CD4-positive, alpha-beta memory T cell (primary cell): Measurements from ENCODE around the gene HIF1AN. TPM values are rescaled to one million over a fixed set of nuclear protein-coding genes. Genes with fewer than 3 reads are reported as not detected.

Experiments
- CTCF ChIA-PET: fragments of 350-600 bp; sonication (Branson Sonifier 250); formaldehyde crosslinking; loops from one replicate; lab custom pipeline; 2021; ENCODE audit warnings: inconsistent platforms; ENCODE audit not compliant: partially characterized antibody; lab: Charles Lee
- POLR2A ChIA-PET: fragments of 350-600 bp; sonication (Branson Sonifier 250); formaldehyde crosslinking; loops from one replicate; lab custom pipeline; 2021; ENCODE audit not compliant: partially characterized antibody; lab: Charles Lee
- DNase-seq, 5 donors: peaks; one replicate each; pipeline versions ENCODE4 v3.0.0 to v3.0.0-alpha.2; 2020 to 2022; ENCODE audit warnings: mixed read lengths in 1 of 5
- H3K27ac ChIP-seq: one replicate; pipeline ENCODE4 v1.7.0; 2013; ENCODE audit warnings: low read depth, low read length
- H3K27me3 ChIP-seq: 2 replicates; pipeline ENCODE4 v1.7.0; 2013; ENCODE audit warnings: mild to moderate bottlenecking, low read length, moderate library complexity; ENCODE audit not compliant: insufficient read depth
- H3K36me3 ChIP-seq: 2 replicates; pipeline ENCODE4 v1.7.0; 2013; ENCODE audit warnings: mild to moderate bottlenecking, low read length, moderate library complexity; ENCODE audit not compliant: insufficient read depth
- H3K4me1 ChIP-seq: 2 replicates; pipeline ENCODE4 v1.7.0; 2013; ENCODE audit warnings: mild to moderate bottlenecking, low read length, moderate library complexity; ENCODE audit not compliant: insufficient read depth
- H3K4me3 ChIP-seq, 2 donors: one replicate each; pipeline ENCODE4 v1.7.0; 2013; ENCODE audit warnings: low read length in 2 of 2, mild to moderate bottlenecking in 1 of 2
- H3K9me3 ChIP-seq, 2 donors: one replicate each; pipeline ENCODE4 v1.7.0; 2013; ENCODE audit warnings: low read length in 2 of 2, control low read depth in 1 of 2; ENCODE audit not compliant: control insufficient read depth in 1 of 2
- H3K27ac Mint-ChIP-seq, 7 donors: one replicate each; pipeline ENCODE4 v1.8.0; 2020 to 2021; ENCODE audit warnings: mixed read lengths in 7 of 7, mild to moderate bottlenecking in 6 of 7, inconsistent platforms in 3 of 7, moderate library complexity in 3 of 7
- H3K27me3 Mint-ChIP-seq, 2 donors: one replicate each; pipeline ENCODE4 v1.8.0; 2020 to 2021; ENCODE audit warnings: mixed read lengths in 2 of 2
- H3K36me3 Mint-ChIP-seq, 2 donors: one replicate each; pipeline ENCODE4 v1.8.0; 2020 to 2021; ENCODE audit warnings: mixed read lengths in 2 of 2, inconsistent platforms in 1 of 2, mild to moderate bottlenecking in 1 of 2
- H3K4me1 Mint-ChIP-seq, 4 donors: one replicate each; pipeline ENCODE4 v1.8.0; 2020 to 2021; ENCODE audit warnings: mixed read lengths in 4 of 4, mild to moderate bottlenecking in 1 of 4
- H3K4me3 Mint-ChIP-seq, 8 donors: one replicate each; pipeline ENCODE4 v1.8.0; 2020 to 2021; ENCODE audit warnings: mixed read lengths in 8 of 8, mild to moderate bottlenecking in 7 of 8, moderate library complexity in 6 of 8, inconsistent platforms in 3 of 8
- H3K9me3 Mint-ChIP-seq, 8 donors: one replicate each; pipeline ENCODE4 v1.8.0; 2020 to 2021; ENCODE audit warnings: mixed read lengths in 8 of 8, mild to moderate bottlenecking in 5 of 8, inconsistent platforms in 3 of 8, moderate library complexity in 1 of 8
- intact Hi-C: fragments of 100-400 bp; cut with micrococcal nuclease; formaldehyde crosslinking; loops from one replicate; pipeline ENCODE4 v1.15.1; 2023
- polyA plus RNA-seq, 2 donors: library from polyadenylated mRNA; unstranded; fragments of 300-500 nt; fragmentation: Illumina TruSeq; gene quantifications; one replicate each; pipeline ENCODE4 v1.2.3, GENCODE V29; 2021
- total RNA-seq, 2 experiments: library from RNA; stranded (reverse); gene quantifications; one replicate each; pipeline ENCODE4 v1.2.3, GENCODE V29; 2021

HIF1AN gene
- total and polyA plus RNA-seq, 4 experiments from 2014 or later: 26.8 to 69.8 (median 53.2) TPM

DNA sequence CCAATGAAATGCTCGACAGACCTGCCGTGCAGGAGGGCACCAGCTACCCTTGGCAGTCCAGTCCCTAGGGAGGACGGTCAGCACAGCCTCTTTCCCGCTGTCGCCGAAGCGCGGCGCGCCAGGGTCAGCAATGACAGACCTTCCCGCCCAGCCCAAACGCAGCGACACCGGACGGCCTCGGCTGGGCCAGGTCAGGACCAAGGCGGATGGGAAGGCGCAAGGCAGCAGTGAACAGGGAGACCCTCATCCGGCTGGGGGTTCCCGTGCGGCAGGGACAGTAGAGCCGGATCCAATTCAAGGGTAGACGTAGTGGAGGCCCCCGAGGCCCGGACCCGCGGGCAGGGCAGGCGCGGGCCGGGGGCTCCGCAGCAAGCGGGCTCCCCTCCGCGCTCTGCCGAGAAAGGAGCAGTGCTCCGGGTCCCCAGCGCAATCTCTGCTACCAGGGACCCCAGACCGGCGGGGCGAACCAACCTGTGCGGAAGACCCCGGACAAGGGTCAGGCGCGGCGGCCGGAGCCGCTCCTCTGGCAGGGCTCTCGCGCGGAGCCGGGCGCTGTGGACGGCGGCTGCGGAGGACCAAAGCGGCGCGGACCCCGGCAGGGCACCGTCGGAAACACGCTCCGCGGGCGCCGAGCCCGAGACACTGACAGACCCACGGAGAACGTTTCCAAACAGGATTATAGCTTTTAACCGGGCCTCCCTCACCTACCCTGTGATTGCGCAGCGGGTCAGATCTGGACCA is 16.3 kb upstream of the HIF1AN start, which contains the start of gene SEC31B:
Gene SEC31B (minus strand): TSS at position 551 of the 741 bp plus-strand sequence. CDS start 2,909 bp downstream, outside the sequence.
- no peaks in the 10 kb centered on the region for H3K9me3 ChIP-seq
- peaks cover 24 to 52% of the 10 kb centered on the region in 2 donors for H3K36me3 Mint-ChIP-seq
- H3K27ac ChIP-seq: no peak within 1 kb of the TSS
- intact Hi-C loops: no loop called here
- H3K4me3 Mint-ChIP-seq: no peak within 1 kb of the TSS
- ChIA-PET CTCF (interaction anchor here (0.6 to 7.9 kb wide), 26 partner anchors 8 to 673 kb away, joined by 3 to 133 read pairs (median 6); partner anchors contain the start of genes HIF1AN and NDUFB8), POLR2A (interaction anchor here (0.7 to 1.5 kb wide), 4 partner anchors 11 to 37 kb away, joined by 3 to 11 read pairs (median 4); partner anchors contain the start of genes HIF1AN and NDUFB8)
- H3K27me3 Mint-ChIP-seq: no peaks in the 10 kb centered on the region
- no peak within 1 kb of the TSS for H3K4me3 ChIP-seq
- no peak for DNase-seq
- H3K4me1 ChIP-seq: no peaks in the 10 kb centered on the region
- peaks cover 22% of the 10 kb centered on the region for H3K36me3 ChIP-seq
- peak within 1 kb of the TSS in 5 of 7 donors; percentile 10 to 82 (median 42) for H3K27ac Mint-ChIP-seq
- no peaks in the 10 kb centered on the region for H3K9me3 Mint-ChIP-seq
- H3K4me1 Mint-ChIP-seq: peaks cover 6 to 10% (median 7%) of the 10 kb centered on the region in 4 donors
- H3K27me3 ChIP-seq: no peaks in the 10 kb centered on the region

DNA sequence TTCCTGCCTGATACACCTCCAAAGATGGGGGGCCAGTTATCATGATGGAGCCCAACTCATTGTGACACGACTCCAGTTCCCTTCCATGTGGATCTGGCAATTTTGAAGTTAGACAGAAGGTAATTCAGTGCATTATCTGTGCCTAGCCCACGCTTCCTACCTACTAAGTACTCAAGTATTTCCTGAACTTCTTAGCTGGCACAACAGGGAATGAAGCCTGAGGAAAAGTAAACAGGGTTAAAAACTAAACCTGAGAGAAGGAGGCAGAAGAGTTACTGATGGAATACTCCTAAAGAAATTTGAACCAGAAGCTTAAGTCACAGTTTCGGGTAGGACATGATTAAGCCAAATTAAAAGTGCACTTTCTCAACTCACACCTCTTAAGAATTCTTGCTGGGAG is 14.9 kb upstream of the HIF1AN start:
- Mint-ChIP-seq H3K9me3 (no peaks in the 10 kb centered on the region), H3K27ac (peak overlapping the region in 1 of 7 donors; percentile 14), H3K4me1 (peaks cover 7 to 10% (median 7%) of the 10 kb centered on the region in 4 donors), H3K36me3 (peaks cover 22 to 59% of the 10 kb centered on the region in 2 donors), H3K4me3 (no peak overlapping the region), H3K27me3 (no peaks in the 10 kb centered on the region)
- no peaks in the 10 kb centered on the region for H3K4me1 ChIP-seq
- no peaks in the 10 kb centered on the region for H3K9me3 ChIP-seq
- H3K36me3 ChIP-seq: peaks cover 34% of the 10 kb centered on the region
- H3K27ac ChIP-seq: no peak overlapping the region
- intact Hi-C loops: no loop called here
- CTCF ChIA-PET: interaction anchor here (1.0 to 7.9 kb wide), 5 partner anchors 12 to 183 kb away, joined by 3 to 133 read pairs (median 6); no protein-coding TSS in a partner anchor
- H3K27me3 ChIP-seq: no peaks in the 10 kb centered on the region
- H3K4me3 ChIP-seq: no peak overlapping the region
- POLR2A ChIA-PET: no interaction called here
- DNase-seq: no peak

DNA sequence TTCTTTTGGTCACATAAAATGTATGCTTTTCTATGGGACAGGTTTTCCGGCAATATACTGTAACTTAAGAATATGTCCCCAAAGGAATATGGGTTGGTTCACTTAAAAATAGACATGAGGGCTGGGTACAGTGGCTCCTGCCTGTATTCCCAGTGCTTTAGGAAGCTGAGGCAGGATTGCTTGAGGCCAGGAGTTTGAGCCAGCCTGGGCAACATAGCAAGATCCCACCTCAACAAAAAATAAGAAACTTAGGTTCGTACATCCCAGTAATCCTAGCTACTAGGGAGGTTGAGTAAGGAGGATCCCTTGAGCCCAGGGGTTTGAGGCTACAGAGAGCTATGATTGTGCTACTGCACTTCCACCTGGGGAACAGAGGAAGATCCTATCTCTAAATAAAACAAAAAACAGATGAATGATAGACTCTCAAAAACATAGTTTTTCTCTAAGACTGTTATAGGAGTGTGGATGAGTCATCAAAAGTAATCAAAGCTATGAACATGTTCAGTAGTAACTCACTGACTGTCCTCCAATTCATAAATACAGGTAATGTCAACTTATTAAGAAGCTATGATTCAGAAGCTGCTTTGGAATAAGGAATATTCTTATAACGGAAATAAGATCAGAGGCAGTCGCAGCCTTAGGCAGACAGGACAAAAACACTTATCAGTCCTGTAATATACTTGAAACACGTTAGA is 13.5 kb upstream of the HIF1AN start:
- H3K27me3 ChIP-seq: no peaks in the 10 kb centered on the region
- H3K27ac Mint-ChIP-seq: peak overlapping the region in 4 of 7 donors; percentile 3 to 51 (median 36)
- peaks cover 7% of the 10 kb centered on the region for H3K4me1 ChIP-seq
- H3K9me3 ChIP-seq: no peaks in the 10 kb centered on the region
- peaks cover 25 to 64% of the 10 kb centered on the region in 2 donors for H3K36me3 Mint-ChIP-seq
- H3K27me3 Mint-ChIP-seq: no peaks in the 10 kb centered on the region
- no peak overlapping the region for H3K4me3 ChIP-seq
- H3K4me3 Mint-ChIP-seq: no peak overlapping the region
- POLR2A ChIA-PET: interaction anchor here (1.0 to 1.7 kb wide), 4 partner anchors 10 to 13 kb away, joined by 3 to 9 read pairs (median 4); partner anchors contain the start of gene HIF1AN
- no peak for DNase-seq
- CTCF ChIA-PET: interaction anchor here (0.6 to 7.9 kb wide), 7 partner anchors 12 to 92 kb away, joined by 3 to 133 read pairs (median 5); partner anchors contain the start of gene HIF1AN
- no peak overlapping the region for H3K27ac ChIP-seq
- peaks cover 43% of the 10 kb centered on the region for H3K36me3 ChIP-seq
- H3K4me1 Mint-ChIP-seq: peaks cover 14 to 20% (median 16%) of the 10 kb centered on the region in 4 donors
- intact Hi-C loops: no loop called here
- no peaks in the 10 kb centered on the region for H3K9me3 Mint-ChIP-seq

DNA sequence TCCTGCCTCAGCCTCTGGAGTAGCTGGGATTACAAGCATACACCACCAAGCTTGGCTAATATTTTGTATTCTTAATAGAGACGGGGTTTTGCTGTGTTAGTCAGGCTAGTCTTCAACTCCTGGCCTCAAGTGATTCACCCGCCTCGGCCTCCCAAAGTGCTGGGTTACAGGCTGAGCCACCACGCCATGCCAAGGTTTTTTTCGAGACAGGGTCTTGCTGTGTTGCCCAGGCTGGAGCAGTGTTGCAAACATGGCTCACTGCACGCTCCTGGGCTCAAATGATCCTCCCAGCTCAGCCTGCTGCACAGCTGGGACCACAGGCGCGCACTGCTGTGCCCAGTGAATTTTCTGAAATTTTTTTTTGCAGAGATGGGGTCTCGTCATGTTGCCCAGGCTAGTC is 12.8 kb upstream of the HIF1AN start:
- Mint-ChIP-seq H3K27ac (no peak overlapping the region), H3K4me1 (peaks cover 14 to 27% (median 18%) of the 10 kb centered on the region in 4 donors), H3K36me3 (peaks cover 22 to 63% of the 10 kb centered on the region in 2 donors), H3K4me3 (no peak overlapping the region), H3K9me3 (no peaks in the 10 kb centered on the region), H3K27me3 (no peaks in the 10 kb centered on the region)
- no peaks in the 10 kb centered on the region for H3K27me3 ChIP-seq
- no peak overlapping the region for H3K4me3 ChIP-seq
- no peak overlapping the region for H3K27ac ChIP-seq
- POLR2A ChIA-PET: interaction anchor here (1.0 to 1.7 kb wide), 4 partner anchors 11 to 13 kb away, joined by 3 to 9 read pairs (median 4); partner anchors contain the start of gene HIF1AN
- intact Hi-C loops: no loop called here
- CTCF ChIA-PET: interaction anchor here (0.6 to 7.9 kb wide), 5 partner anchors 12 to 92 kb away, joined by 3 to 133 read pairs (median 5); partner anchors contain the start of gene HIF1AN
- no peaks in the 10 kb centered on the region for H3K9me3 ChIP-seq
- no peak for DNase-seq
- H3K36me3 ChIP-seq: peaks cover 43% of the 10 kb centered on the region
- peaks cover 14% of the 10 kb centered on the region for H3K4me1 ChIP-seq

DNA sequence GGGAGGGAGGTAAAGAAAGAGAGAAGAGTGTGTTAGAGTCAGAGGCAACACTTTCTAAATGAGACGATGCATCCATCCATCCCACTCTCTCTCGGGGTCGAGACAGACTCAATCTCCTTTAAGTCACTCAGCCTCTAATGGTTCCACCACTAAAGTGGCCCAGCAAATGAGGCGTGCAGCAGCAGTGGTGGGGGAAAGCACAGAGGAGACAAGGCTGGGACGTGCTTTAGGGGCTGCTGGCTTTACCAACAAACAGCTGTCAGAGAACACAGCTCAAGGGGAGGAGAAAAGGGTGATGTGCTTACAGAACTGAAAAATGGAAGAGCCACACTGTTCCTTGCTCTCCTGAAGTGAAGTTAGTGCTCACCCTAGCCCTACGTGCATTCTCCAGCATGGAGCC is 11.5 kb upstream of the HIF1AN start:
- no peaks in the 10 kb centered on the region for H3K9me3 ChIP-seq
- DNase-seq: no peak
- H3K4me3 ChIP-seq: no peak overlapping the region
- ChIA-PET POLR2A (no interaction called here), CTCF (interaction anchor here (5.1 to 5.3 kb wide), 2 partner anchors 13 to 41 kb away, joined by 31 to 34 read pairs; no protein-coding TSS in a partner anchor)
- Mint-ChIP-seq H3K27me3 (no peaks in the 10 kb centered on the region), H3K9me3 (no peaks in the 10 kb centered on the region), H3K4me3 (peak overlapping the region in 1 of 8 donors; percentile 52), H3K27ac (peak overlapping the region in 2 of 7 donors; percentile 12 to 15), H3K36me3 (peaks cover 22 to 64% of the 10 kb centered on the region in 2 donors), H3K4me1 (peaks cover 13 to 32% (median 21%) of the 10 kb centered on the region in 4 donors)
- intact Hi-C loops: no loop called here
- peaks cover 26% of the 10 kb centered on the region for H3K4me1 ChIP-seq
- no peaks in the 10 kb centered on the region for H3K27me3 ChIP-seq
- H3K36me3 ChIP-seq: peaks cover 43% of the 10 kb centered on the region
- no peak overlapping the region for H3K27ac ChIP-seq

DNA sequence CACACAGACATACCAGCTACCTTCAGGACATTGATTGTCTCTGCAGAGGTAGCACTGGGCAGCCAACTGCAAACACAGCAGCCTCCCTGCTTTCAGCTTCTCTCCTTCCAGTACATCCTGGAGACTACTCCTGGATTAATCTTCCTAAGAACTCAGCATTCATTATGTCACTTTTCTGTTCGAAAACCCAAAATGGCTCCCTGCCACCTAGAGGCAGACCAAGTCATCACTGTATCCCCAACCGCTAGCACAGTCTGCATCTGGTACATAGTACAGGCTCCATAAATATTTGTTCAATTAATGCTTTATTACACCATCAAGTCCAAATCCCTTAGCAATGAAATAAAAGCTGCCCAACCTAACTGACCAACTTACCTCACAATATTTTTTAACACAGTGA is 11.1 kb upstream of the HIF1AN start:
- peak overlapping the region in 1 of 8 donors; percentile 24 for H3K4me3 Mint-ChIP-seq
- no peaks in the 10 kb centered on the region for H3K9me3 Mint-ChIP-seq
- Histone ChIP-seq H3K27me3 (no peaks in the 10 kb centered on the region), H3K9me3 (no peaks in the 10 kb centered on the region), H3K27ac (no peak overlapping the region), H3K36me3 (peaks cover 43% of the 10 kb centered on the region), H3K4me3 (no peak overlapping the region), H3K4me1 (peaks cover 26% of the 10 kb centered on the region)
- CTCF ChIA-PET: interaction anchor here (2.1 to 5.3 kb wide), 3 partner anchors 14 to 92 kb away, joined by 6 to 34 read pairs (median 31); no protein-coding TSS in a partner anchor
- POLR2A ChIA-PET: interaction anchor here (2.8 kb wide), 1 partner anchor 13 kb away, joined by 13 read pairs; no protein-coding TSS in a partner anchor
- peaks cover 22 to 68% of the 10 kb centered on the region in 2 donors for H3K36me3 Mint-ChIP-seq
- H3K27ac Mint-ChIP-seq: peak overlapping the region in 1 of 7 donors; percentile 64
- DNase-seq: no peak
- intact Hi-C loops: no loop called here
- peaks cover 14 to 36% (median 24%) of the 10 kb centered on the region in 4 donors for H3K4me1 Mint-ChIP-seq
- no peaks in the 10 kb centered on the region for H3K27me3 Mint-ChIP-seq
